EH (cell line): ENCODE results near the gene SEZ6.
"Not testable (repeated sequence)": the region's sequence is repeated elsewhere in the genome, so short reads cannot be mapped to it uniquely, and the experiment has no call there.

Experiments used
- DNase-seq: peaks from one replicate; pipeline ENCODE4 v3.0.0-alpha.2; 2015; ENCODE audit warnings: low read depth

Gene SEZ6

GRCh38 chr17:28935744-28936460, 69.9 kb downstream of the SEZ6 start:
- no peak for DNase-seq

- not testable (repeated sequence) for DNase-seq
Measured at GRCh38 chr17:28934508-28934907, 71.3 kb downstream of the SEZ6 start.

- DNase-seq: no peak
Measured at GRCh38 chr17:28929787-28930186, 76.0 kb downstream of the SEZ6 start.

- DNase-seq: peak; percentile 38
Measured at GRCh38 chr17:28928061-28928460, 77.8 kb downstream of the SEZ6 start.

GRCh38 chr17:28926786-28927185, 79.0 kb downstream of the SEZ6 start:
- peak; percentile 15 for DNase-seq

DNA sequence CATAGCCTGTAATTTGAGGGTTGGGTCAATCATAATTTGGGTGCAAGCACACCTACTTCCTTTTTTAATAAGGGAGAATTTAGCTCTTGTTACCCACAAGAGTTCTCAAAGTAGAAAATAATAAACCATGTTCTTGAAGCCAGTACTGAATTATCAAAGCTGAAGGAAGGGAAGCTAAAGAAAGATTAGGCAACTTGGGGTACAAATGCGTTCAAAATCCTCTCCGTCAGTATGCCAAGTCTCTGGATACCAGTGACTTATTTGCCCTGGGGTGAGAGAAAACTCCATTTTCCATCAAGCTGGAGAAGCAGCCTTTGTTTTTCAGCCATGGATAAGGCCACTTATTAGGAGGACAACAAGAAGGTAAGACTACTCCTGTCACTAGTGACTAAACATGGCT, 79.5 kb downstream of the SEZ6 start:
- DNase-seq: no peak

GRCh38 chr17:28925912-28926365, 79.9 kb downstream of the SEZ6 start:
- DNase-seq: peak; percentile 84

- DNase-seq: no peak
Measured at GRCh38 chr17:28920201-28920600, 85.6 kb downstream of the SEZ6 start.

GRCh38 chr17:28918295-28918694, 87.5 kb downstream of the SEZ6 start:
- no peak for DNase-seq

- DNase-seq: no peak
Measured at GRCh38 chr17:28917465-28917864, 88.4 kb downstream of the SEZ6 start.

GRCh38 chr17:28917029-28917428, 88.8 kb downstream of the SEZ6 start:
- DNase-seq: no peak

DNA sequence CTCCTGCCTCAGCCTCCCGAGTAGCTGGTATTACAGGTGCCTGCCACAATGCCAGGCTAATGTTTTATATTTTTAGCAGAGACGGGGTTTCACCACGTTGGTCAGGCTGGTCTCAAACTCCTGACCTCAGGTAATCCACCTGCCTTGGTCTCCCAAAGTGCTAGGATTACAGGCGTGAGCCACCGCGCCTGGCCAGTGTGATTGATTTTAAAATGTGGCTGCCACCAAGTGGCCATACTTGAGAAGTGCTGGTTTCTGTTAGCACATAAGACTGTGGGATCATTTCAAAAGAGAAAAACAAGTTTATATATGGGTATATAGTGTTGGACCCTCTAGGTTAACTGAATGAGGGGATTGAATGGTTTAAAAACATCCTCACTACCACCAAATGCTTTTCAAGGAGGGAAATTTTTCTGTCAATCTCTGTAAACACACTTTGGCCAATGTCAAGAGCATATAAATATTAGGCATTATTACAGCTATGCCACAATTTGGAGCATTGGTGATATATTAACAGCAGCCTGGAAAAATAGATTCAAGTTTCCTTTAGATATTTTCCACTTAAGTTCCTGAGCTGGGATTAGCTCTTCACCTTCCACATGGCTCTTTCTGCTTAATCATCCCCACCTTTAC, 89.4 kb downstream of the SEZ6 start:
- peak; percentile 52 for DNase-seq

DNA sequence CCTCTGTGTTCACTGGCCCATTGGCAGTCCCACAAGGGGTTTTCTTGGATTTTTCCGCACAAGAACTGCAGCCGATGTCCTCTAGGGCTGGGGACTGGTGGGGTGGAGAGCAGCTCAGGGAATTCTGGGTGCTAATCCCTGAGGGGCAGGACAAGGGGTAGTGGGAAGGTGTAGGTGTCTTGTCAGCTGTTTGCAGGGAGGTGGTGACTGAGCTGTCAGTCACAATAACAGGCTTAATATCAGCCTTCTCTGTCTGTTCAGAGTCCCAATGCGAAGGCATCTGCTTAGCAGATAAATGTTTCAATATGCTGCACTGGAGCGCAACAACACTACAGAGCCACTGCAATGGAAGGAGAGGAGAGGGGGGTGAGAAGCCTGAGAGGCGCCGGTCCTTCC, 92.9 kb downstream of the SEZ6 start:
- DNase-seq: no peak

DNA sequence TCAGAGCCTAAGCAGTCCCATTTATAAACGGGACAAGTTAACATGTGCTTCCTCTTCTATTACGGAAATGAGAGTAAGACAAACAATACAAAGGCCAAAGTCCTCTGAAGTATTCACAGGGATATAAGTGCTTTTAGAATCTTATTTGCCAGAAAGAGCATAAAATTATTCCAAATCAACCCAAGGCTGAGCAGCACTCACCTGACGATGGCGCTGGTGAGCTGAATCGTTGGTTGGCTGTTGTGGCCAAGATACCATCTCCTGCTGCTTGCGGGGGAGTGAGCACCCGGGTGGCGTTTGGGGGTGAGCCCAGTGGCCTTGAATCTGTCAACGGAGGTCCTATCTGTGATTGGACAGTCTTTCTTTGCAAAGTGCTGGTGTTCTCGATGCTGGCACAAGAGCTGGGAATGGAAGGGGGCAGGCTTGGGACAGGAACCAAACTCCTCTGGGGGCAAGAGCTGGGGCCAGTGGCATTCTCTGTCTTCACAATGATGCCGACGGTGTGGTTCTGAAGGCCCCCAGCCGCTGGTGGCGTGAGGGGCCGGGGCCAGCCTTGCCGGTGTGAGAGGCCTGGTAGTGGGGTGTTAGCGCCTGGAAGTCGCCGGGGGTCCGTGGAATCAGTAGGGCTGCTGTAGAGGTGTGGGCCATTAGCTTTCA, 93.4 kb downstream of the SEZ6 start:
- DNase-seq: no peak

DNA sequence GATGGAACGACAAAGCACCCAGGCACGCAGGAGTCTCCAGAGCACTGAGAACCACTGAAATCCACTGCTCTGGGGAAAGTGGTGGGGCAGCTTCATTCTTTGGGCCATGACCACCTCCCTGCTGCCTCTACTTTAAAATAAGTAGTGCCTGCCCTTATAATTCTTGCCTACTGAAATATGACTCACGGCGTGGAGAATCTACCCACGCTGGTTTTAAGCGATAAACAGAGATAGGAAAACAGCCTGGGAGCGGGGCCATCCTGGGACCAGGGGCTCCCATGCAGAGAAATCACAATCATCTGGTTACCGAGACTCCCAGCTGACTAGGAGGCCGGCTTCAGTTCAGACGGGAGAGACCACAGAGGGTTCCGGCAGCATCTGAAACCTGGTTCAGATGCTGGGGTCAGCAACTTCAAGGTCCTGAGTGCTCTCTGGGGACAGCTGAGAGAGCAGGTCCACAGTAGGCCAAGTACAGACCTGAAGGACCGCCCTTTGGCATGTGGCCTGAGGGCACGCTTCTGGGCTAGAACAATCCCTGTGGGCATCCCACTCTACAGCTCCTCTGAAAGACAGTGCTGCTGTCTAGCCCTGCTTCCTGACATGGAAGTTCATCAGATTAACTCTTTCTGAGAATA, 94.3 kb downstream of the SEZ6 start:
- DNase-seq: no peak

DNA sequence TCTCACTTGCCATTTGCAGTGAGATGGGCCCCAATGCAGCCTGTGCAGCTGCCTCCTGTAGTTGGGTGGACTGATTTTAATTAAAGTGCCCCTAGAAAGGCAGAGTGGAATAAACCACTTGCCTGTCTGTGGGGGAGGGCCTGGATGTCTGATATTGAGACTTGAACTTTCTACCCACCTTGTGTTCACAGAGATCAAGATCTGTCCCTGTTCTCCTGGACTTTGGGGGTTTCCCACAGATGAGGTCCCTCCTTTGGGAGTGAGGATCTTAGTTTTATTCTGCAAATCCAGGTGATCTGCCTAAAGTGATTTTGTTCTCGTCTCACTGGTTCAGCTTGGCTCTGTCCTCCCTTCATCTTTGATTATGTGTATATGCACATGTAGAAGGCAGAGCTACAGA, 95.3 kb downstream of the SEZ6 start:
- DNase-seq: no peak

DNA sequence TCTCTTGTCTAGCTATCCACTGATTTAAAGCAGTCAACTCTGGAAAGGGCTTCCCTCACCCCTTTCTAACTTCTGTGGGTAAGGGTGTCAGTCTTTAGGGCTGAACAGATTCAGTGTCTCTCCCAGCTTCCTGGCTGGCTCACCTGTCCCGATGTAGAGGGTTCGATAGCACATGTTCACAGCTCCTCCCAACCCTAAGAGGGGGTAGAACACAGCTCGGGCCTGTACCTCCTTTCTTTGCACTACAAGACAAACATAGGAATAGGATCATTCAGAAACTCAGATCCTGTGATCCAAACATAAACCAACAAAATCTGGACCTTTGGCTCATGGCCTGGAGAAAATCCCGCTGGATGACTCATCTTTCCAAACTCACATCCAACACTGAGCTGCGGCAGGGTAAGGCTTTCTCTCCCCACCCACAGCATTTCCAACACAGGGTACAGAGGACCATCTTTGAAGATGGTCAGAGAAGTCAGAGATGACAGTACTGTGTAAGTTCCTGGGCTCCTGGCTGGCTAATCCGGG, 97.1 kb downstream of the SEZ6 start:
- peak; percentile 83 for DNase-seq

GRCh38 chr17:28907709-28908475, 97.9 kb downstream of the SEZ6 start:
- no peak for DNase-seq

- no peak for DNase-seq
Measured at GRCh38 chr17:28906706-28907438, 99.0 kb downstream of the SEZ6 start.

DNA sequence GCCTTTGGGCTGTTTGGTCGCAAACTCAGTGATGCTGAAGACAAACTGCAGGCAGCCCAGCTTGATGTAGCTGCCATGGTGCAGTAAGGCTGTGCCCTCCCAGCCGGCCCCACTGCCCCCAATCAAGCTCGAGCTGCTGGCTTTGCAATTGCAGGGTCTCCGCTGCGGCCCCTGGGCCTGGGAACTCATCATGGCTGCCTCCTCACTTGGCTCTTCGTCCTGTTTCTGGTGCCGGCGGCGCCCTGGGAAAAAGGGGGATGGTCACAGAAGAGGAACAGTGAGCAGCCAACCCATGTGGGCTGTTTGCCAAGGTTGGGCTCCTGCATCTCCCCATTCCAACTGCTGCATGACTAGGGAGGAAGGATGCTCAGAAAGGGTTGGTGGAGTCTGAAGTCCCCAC, 99.6 kb downstream of the SEZ6 start:
- no peak for DNase-seq
